B cell (primary cell): ENCODE measurements around the gene FMC1. TPM values are rescaled to one million over a fixed set of nuclear protein-coding genes. Genes with fewer than 3 reads are reported as not detected.

Experiments used
- ATAC-seq: fragments of 200-7000 bp; cut with Tn5 transposase; one replicate; pipeline ENCODE4 v1.10.0; 2021; ENCODE audit warnings: low read depth, mild to moderate bottlenecking, moderate number of reproducible peaks, moderate library complexity
- CTCF ChIA-PET: fragments of 350-600 bp; sonication (Branson Sonifier 250); formaldehyde crosslinking; loops from one replicate; lab custom pipeline; 2021; ENCODE audit warnings: antibody characterized with exemption, inconsistent platforms; lab: Charles Lee
- POLR2A ChIA-PET: fragments of 350-600 bp; sonication (Branson Sonifier 250); formaldehyde crosslinking; loops from one replicate; lab custom pipeline; 2021; ENCODE audit warnings: antibody characterized with exemption; lab: Charles Lee
- DNase-seq: peaks from one replicate; pipeline ENCODE4 v3.0.0; 2013
- H2AFZ ChIP-seq: 2 replicates; pipeline ENCODE4 v1.6.1; 2012; ENCODE audit warnings: mild to moderate bottlenecking, low read depth, low read length; ENCODE audit not compliant: insufficient read depth, poor library complexity, severe bottlenecking
- H3K27ac ChIP-seq, 2 donors: 1 replicate in 1 of 2; 2 replicates in 1 of 2; pipeline ENCODE4 v1.5.1; 2012 to 2013; ENCODE audit warnings: low read length in 2 of 2, mild to moderate bottlenecking in 2 of 2, moderate library complexity in 1 of 2
- H3K27me3 ChIP-seq, 4 experiments: fragments of 200-600 bp in 1 of 4; sonication (generic) in 1 of 4; replicated peaks in 1 of 4; 1 replicate in 2 of 4; 2 replicates in 2 of 4; pipeline versions ENCODE4 v1.6.1 to v1.7.0; 2013 to 2016; ENCODE audit warnings: low read length in 3 of 4, mild to moderate bottlenecking in 2 of 4, mixed read lengths in 1 of 4, moderate library complexity in 1 of 4; ENCODE audit not compliant: insufficient read depth in 4 of 4, control insufficient read depth in 3 of 4; ENCODE audit errors: control extremely low read depth in 1 of 4
- H3K36me3 ChIP-seq, 2 experiments: replicated peaks in 1 of 2; 1 replicate in 1 of 2; 2 replicates in 1 of 2; pipeline versions ENCODE4 v1.6.1 to v1.7.1; 2013; ENCODE audit warnings: low read length in 1 of 2; ENCODE audit not compliant: insufficient read depth in 2 of 2, control insufficient read depth in 1 of 2; ENCODE audit errors: control extremely low read depth in 1 of 2, extremely low read depth in 1 of 2
- H3K4me1 ChIP-seq, 2 donors: fragments of 200-600 bp in 1 of 2; sonication (generic) in 1 of 2; 1 replicate in 1 of 2; 2 replicates in 1 of 2; pipeline versions ENCODE4 v1.5.1 to v1.6.1; 2013 to 2017; ENCODE audit warnings: low read length in 2 of 2; ENCODE audit not compliant: control insufficient read depth in 2 of 2, insufficient read depth in 2 of 2
- H3K4me2 ChIP-seq: replicated peaks from 2 replicates; pipeline ENCODE3; 2012; ENCODE audit warnings: mild to moderate bottlenecking, low read depth, low read length; ENCODE audit not compliant: poor library complexity, severe bottlenecking
- H3K4me3 ChIP-seq, 5 experiments: fragments of 200-600 bp in 1 of 5; sonication (generic) in 1 of 5; 1 replicate in 3 of 5; 2 replicates in 2 of 5; pipeline versions ENCODE4 v1.5.1 to v1.7.0; 2011 to 2016; ENCODE audit warnings: low read length in 4 of 5, mild to moderate bottlenecking in 4 of 5, low read depth in 2 of 5, control low read depth in 1 of 5, moderate library complexity in 1 of 5; ENCODE audit not compliant: insufficient read depth in 1 of 5; ENCODE audit errors: control extremely low read depth in 1 of 5, extremely low read depth in 1 of 5
- H3K79me2 ChIP-seq: fragments of 200-600 bp; sonication (generic); one replicate; pipeline ENCODE4 v1.6.0; 2016; ENCODE audit warnings: low read length; ENCODE audit not compliant: control insufficient read depth, insufficient read depth
- H3K9ac ChIP-seq: fragments of 200-600 bp; sonication (generic); 2 replicates; pipeline ENCODE4 v1.6.1; 2017; ENCODE audit warnings: mild to moderate bottlenecking, low read length, moderate library complexity
- H3K9me3 ChIP-seq, 3 donors: one replicate each; pipeline versions ENCODE4 v1.6.1 to v1.7.1; 2013; ENCODE audit warnings: low read length in 2 of 3; ENCODE audit not compliant: control insufficient read depth in 2 of 3, insufficient read depth in 1 of 3; ENCODE audit errors: control extremely low read depth in 1 of 3
- H4K20me1 ChIP-seq: 2 replicates; pipeline ENCODE4 v1.6.0; 2012; ENCODE audit warnings: mild to moderate bottlenecking, low read length; ENCODE audit not compliant: insufficient read depth, control insufficient read depth, poor library complexity, severe bottlenecking
- H3K27ac Mint-ChIP-seq: one replicate; pipeline ENCODE4 v1.8.0; 2021; ENCODE audit warnings: mixed read lengths
- H3K27me3 Mint-ChIP-seq: one replicate; pipeline ENCODE4 v1.8.0; 2021; ENCODE audit warnings: mixed read lengths
- H3K4me1 Mint-ChIP-seq: one replicate; pipeline ENCODE4 v1.8.0; 2021; ENCODE audit warnings: mixed read lengths
- H3K4me3 Mint-ChIP-seq: one replicate; pipeline ENCODE4 v1.8.0; 2021; ENCODE audit warnings: mixed read lengths
- H3K9me3 Mint-ChIP-seq: one replicate; pipeline ENCODE4 v1.8.0; 2022; ENCODE audit warnings: mixed read lengths; ENCODE audit not compliant: insufficient read depth
- CTCF ChIP-seq: fragments of 200-600 bp; IDR thresholded peaks from one replicate; pipeline ENCODE4 v1.8.0; 2022; ENCODE audit warnings: antibody characterized with exemption, mild to moderate bottlenecking
- EZH2 ChIP-seq: IDR thresholded peaks from 2 replicates; pipeline ENCODE4 v1.6.1; 2012; ENCODE audit warnings: borderline replicate concordance, low read depth, mild to moderate bottlenecking, moderate library complexity, low read length; ENCODE audit not compliant: insufficient read depth, poor library complexity, severe bottlenecking
- WGBS: methylation state at CpG from one replicate; pipeline ENCODE4 v1.1.5; 2013; ENCODE audit warnings: missing lambda C conversion rate; ENCODE audit not compliant: insufficient coverage; 5-methylcytosine and 5-hydroxymethylcytosine counted together
- intact Hi-C: fragments of 100-400 bp; cut with micrococcal nuclease; formaldehyde crosslinking; loops from one replicate; pipeline ENCODE4 v1.10.0; 2022
- polyA plus RNA-seq: library from polyadenylated mRNA; depleted of rRNA; stranded (reverse); fragments of >200 nt; gene quantifications from 2 replicates; pipeline ENCODE4 v1.2.3, GENCODE V29; 2012
- total RNA-seq, 2 donors: library from RNA; stranded (reverse); fragments of 120-200 nt in 1 of 2; gene quantifications; 1 replicate in 1 of 2; 2 replicates in 1 of 2; pipeline versions ENCODE4 v1.2.3 to v1.2.4, GENCODE V29; 2013 to 2022

FMC1 gene
- total and polyA plus RNA-seq, 2 donors (not counting 1 experiment from before 2014, with no cell fraction given): 5.3 to 18.3 TPM

DNA sequence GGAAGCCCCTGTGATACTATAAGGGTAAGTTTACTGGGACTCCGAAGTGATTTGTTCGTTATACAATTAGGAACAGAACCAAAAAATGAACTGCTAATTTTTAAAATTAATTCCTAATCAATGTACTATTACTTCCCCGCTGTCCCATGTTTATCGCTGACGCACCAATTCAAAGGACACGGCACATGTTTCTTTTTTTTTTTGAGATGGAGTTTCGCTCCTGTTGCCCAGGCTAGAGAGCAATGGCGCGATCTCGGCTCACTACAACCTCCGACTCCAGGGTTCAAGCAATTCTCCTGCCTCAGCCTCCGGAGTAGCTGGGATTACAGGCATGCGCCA is 1.5 kb upstream of the FMC1 start:
- peaks cover 6% of the 10 kb centered on the region for H3K27me3 Mint-ChIP-seq
- H3K9ac ChIP-seq: peak overlapping the region; percentile 77
- peak; percentile 34 for DNase-seq

More for the DNA sequence above, 1.5 kb upstream of the FMC1 start:
- Histone ChIP-seq H3K79me2 (peaks cover 23% of the 10 kb centered on the region), H3K4me1 (peaks cover 10 to 23% of the 10 kb centered on the region in 2 donors), H3K27me3 (no peaks in the 10 kb centered on the region), H2AFZ (peak overlapping the region; percentile 83), H3K27ac (peak overlapping the region; percentile 97 to 98), H3K4me2 (peak overlapping the region; percentile 74), H3K36me3 (no peaks in the 10 kb centered on the region), H4K20me1 (no peaks in the 10 kb centered on the region), H3K9me3 (peaks cover 0 to 10% (median 0%) of the 10 kb centered on the region in 3 donors), H3K4me3 (peak overlapping the region in 4 of 5 experiments; percentile 73 to 99 (median 90))
- WGBS: 80% methylated on average over 9 of the region's 13 CpGs
- Mint-ChIP-seq H3K4me1 (peaks cover 26% of the 10 kb centered on the region), H3K27ac (peak overlapping the region; percentile 100), H3K9me3 (no peaks in the 10 kb centered on the region), H3K4me3 (peak overlapping the region; percentile 96)
- ChIA-PET CTCF (interaction anchor here (0.7 to 2.6 kb wide), 4 partner anchors 20 to 1672 kb away, joined by 3 to 16 read pairs (median 4); partner anchors contain the start of gene LUC7L2), POLR2A (interaction anchor here (0.8 to 2.2 kb wide), 4 partner anchors 20 to 245 kb away, joined by 3 to 28 read pairs (median 4); partner anchors contain the start of gene LUC7L2)
- ATAC-seq: no peak
- intact Hi-C loops: loop anchor here (1.0 to 10.0 kb wide), 9 partner anchors 20 to 1335 kb away; partner anchors contain the start of genes ADCK2, KDM7A, LUC7L2 and PARP12
- no peak for TF ChIP-seq CTCF
- TF ChIP-seq EZH2: no peak
